ENCODE measurements around the gene ZSWIM6.

DNA sequence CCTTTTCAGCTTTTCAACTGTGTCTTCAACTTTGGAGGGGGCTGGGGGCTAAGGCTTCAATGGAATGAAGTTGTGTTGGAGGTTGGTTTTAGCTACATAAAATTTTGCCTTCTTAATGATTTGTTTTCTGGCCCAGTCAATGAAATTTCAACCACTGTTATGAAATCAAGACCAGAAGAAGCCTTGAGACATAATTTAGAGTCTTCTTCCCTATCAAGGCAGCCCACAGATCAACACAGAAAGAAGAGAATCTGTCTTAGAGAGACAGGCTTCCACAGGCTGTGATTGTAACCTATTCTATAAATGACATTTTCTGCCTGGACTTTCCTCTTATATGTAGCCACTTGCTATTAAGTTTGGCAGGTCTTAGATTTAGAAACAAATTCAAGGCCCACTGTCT is 46.5 kb upstream of the ZSWIM6 start:
- no peak for TF ChIP-seq POLR2AphosphoS5 (IDR thresholded peaks at IDR 0.05; ENCODE audit: borderline replicate concordance, low read depth, low read length)
- no peak for TF ChIP-seq EZH2 (IDR thresholded peaks at IDR 0.05)

Data from SK-N-MC (cell line).